Measurements from ENCODE around the gene TALDO1. TPM values are rescaled to one million over a fixed set of nuclear protein-coding genes. Genes with fewer than 3 reads are reported as not detected.

The TALDO1 gene
- 78.3 TPM for total RNA-seq

- peak within 1 kb of the TSS; percentile 84 for H3K27ac ChIP-seq (ENCODE audit: low read depth, low read length)
- H3K9me3 ChIP-seq (ENCODE audit: control insufficient read depth in 3 of 3, low read length in 3 of 3): no peaks in the 10 kb centered on the region
Measured at GRCh38 chr11:747158-748006, at the start of gene TALDO1. TSS of gene TALDO1 (plus strand) at chr11:747464. CDS start at chr11:747482, 18 bp downstream.

GRCh38 chr11:697811-698311 is 49.4 kb upstream of the TALDO1 start:
- H3K36me3 ChIP-seq (ENCODE audit: control insufficient read depth in 3 of 3, insufficient read depth in 3 of 3, low read length in 3 of 3): peaks cover 8 to 17% (median 11%) of the 10 kb centered on the region in 3 donors
- H3K4me3 ChIP-seq (ENCODE audit: low read length in 3 of 3): peak overlapping the region; percentile 11 to 54 (median 17)
- H3K27ac ChIP-seq (ENCODE audit: low read depth, low read length): peak overlapping the region; percentile 98
- no peaks in the 10 kb centered on the region for H3K27me3 ChIP-seq (ENCODE audit: control insufficient read depth in 3 of 3, insufficient read depth in 3 of 3, low read length in 3 of 3)
- no peaks in the 10 kb centered on the region for H3K9me3 ChIP-seq (ENCODE audit: control insufficient read depth in 3 of 3, low read length in 3 of 3)
- peaks cover 36 to 50% (median 50%) of the 10 kb centered on the region in 3 donors for H3K4me1 ChIP-seq (ENCODE audit: control insufficient read depth in 3 of 3, insufficient read depth in 3 of 3, low read length in 3 of 3)
- peak overlapping the region; percentile 66 to 96 (median 85) for H3K9ac ChIP-seq (ENCODE audit: low read depth in 1 of 3, low read length in 3 of 3)

More at GRCh38 chr11:747158-748006, at the start of gene TALDO1:
- Histone ChIP-seq H3K4me1 (ENCODE audit: control insufficient read depth in 3 of 3, insufficient read depth in 3 of 3, low read length in 3 of 3) (peaks cover 18 to 21% (median 20%) of the 10 kb centered on the region in 3 donors), H3K27me3 (ENCODE audit: control insufficient read depth in 3 of 3, insufficient read depth in 3 of 3, low read length in 3 of 3) (peaks cover 0 to 2% (median 0%) of the 10 kb centered on the region in 3 donors), H3K4me3 (ENCODE audit: low read length in 3 of 3) (peak within 1 kb of the TSS; percentile 74 to 86 (median 85)), H3K9ac (ENCODE audit: low read depth in 1 of 3, low read length in 3 of 3) (peak within 1 kb of the TSS; percentile 79 to 93 (median 92)), H3K36me3 (ENCODE audit: control insufficient read depth in 3 of 3, insufficient read depth in 3 of 3, low read length in 3 of 3) (peaks cover 0 to under 1% (median 0%) of the 10 kb centered on the region in 3 donors)

GRCh38 chr11:698493-699115 is 48.7 kb upstream of the TALDO1 start:
- Histone ChIP-seq H3K4me3 (ENCODE audit: low read length in 3 of 3) (no peak overlapping the region), H3K36me3 (ENCODE audit: control insufficient read depth in 3 of 3, insufficient read depth in 3 of 3, low read length in 3 of 3) (peaks cover 11 to 17% (median 12%) of the 10 kb centered on the region in 3 donors), H3K27me3 (ENCODE audit: control insufficient read depth in 3 of 3, insufficient read depth in 3 of 3, low read length in 3 of 3) (no peaks in the 10 kb centered on the region), H3K27ac (ENCODE audit: low read depth, low read length) (peak overlapping the region; percentile 40), H3K9ac (ENCODE audit: low read depth in 1 of 3, low read length in 3 of 3) (peak overlapping the region in 1 of 3 donors; percentile 50), H3K4me1 (ENCODE audit: control insufficient read depth in 3 of 3, insufficient read depth in 3 of 3, low read length in 3 of 3) (peaks cover 40 to 51% (median 44%) of the 10 kb centered on the region in 3 donors), H3K9me3 (ENCODE audit: control insufficient read depth in 3 of 3, low read length in 3 of 3) (no peaks in the 10 kb centered on the region)

- peak overlapping the region; percentile 40 for H3K27ac ChIP-seq (ENCODE audit: low read depth, low read length)
- H3K36me3 ChIP-seq (ENCODE audit: control insufficient read depth in 3 of 3, insufficient read depth in 3 of 3, low read length in 3 of 3): peaks cover 11 to 17% (median 12%) of the 10 kb centered on the region in 3 donors
- peaks cover 36 to 48% (median 39%) of the 10 kb centered on the region in 3 donors for H3K4me1 ChIP-seq (ENCODE audit: control insufficient read depth in 3 of 3, insufficient read depth in 3 of 3, low read length in 3 of 3)
- H3K4me3 ChIP-seq (ENCODE audit: low read length in 3 of 3): no peak overlapping the region
- H3K27me3 ChIP-seq (ENCODE audit: control insufficient read depth in 3 of 3, insufficient read depth in 3 of 3, low read length in 3 of 3): no peaks in the 10 kb centered on the region
- H3K9me3 ChIP-seq (ENCODE audit: control insufficient read depth in 3 of 3, low read length in 3 of 3): no peaks in the 10 kb centered on the region
- H3K9ac ChIP-seq (ENCODE audit: low read depth in 1 of 3, low read length in 3 of 3): no peak overlapping the region
Measured at GRCh38 chr11:699116-699508, 48.2 kb upstream of the TALDO1 start.

- H3K4me1 ChIP-seq (ENCODE audit: control insufficient read depth in 3 of 3, insufficient read depth in 3 of 3, low read length in 3 of 3): peaks cover 32 to 51% (median 37%) of the 10 kb centered on the region in 3 donors
- no peaks in the 10 kb centered on the region for H3K9me3 ChIP-seq (ENCODE audit: control insufficient read depth in 3 of 3, low read length in 3 of 3)
- no peaks in the 10 kb centered on the region for H3K27me3 ChIP-seq (ENCODE audit: control insufficient read depth in 3 of 3, insufficient read depth in 3 of 3, low read length in 3 of 3)
- H3K36me3 ChIP-seq (ENCODE audit: control insufficient read depth in 3 of 3, insufficient read depth in 3 of 3, low read length in 3 of 3): peaks cover 12 to 17% (median 17%) of the 10 kb centered on the region in 3 donors
- peak overlapping the region in 2 of 3 donors; percentile 38 to 45 for H3K9ac ChIP-seq (ENCODE audit: low read depth in 1 of 3, low read length in 3 of 3)
- H3K27ac ChIP-seq (ENCODE audit: low read depth, low read length): no peak overlapping the region
- H3K4me3 ChIP-seq (ENCODE audit: low read length in 3 of 3): no peak overlapping the region
Measured at GRCh38 chr11:699753-700152, 47.5 kb upstream of the TALDO1 start.

- peaks cover 12 to 17% (median 17%) of the 10 kb centered on the region in 3 donors for H3K36me3 ChIP-seq (ENCODE audit: control insufficient read depth in 3 of 3, insufficient read depth in 3 of 3, low read length in 3 of 3)
- H3K4me3 ChIP-seq (ENCODE audit: low read length in 3 of 3): no peak overlapping the region
- H3K27me3 ChIP-seq (ENCODE audit: control insufficient read depth in 3 of 3, insufficient read depth in 3 of 3, low read length in 3 of 3): peaks cover 3 to 7% (median 7%) of the 10 kb centered on the region in 3 donors
- H3K9me3 ChIP-seq (ENCODE audit: control insufficient read depth in 3 of 3, low read length in 3 of 3): no peaks in the 10 kb centered on the region
- H3K27ac ChIP-seq (ENCODE audit: low read depth, low read length): no peak overlapping the region
- H3K4me1 ChIP-seq (ENCODE audit: control insufficient read depth in 3 of 3, insufficient read depth in 3 of 3, low read length in 3 of 3): peaks cover 32 to 58% (median 39%) of the 10 kb centered on the region in 3 donors
- H3K9ac ChIP-seq (ENCODE audit: low read depth in 1 of 3, low read length in 3 of 3): no peak overlapping the region
Measured at GRCh38 chr11:701741-702461, 45.4 kb upstream of the TALDO1 start.

GRCh38 chr11:702462-703461 is 44.5 kb upstream of the TALDO1 start:
- Histone ChIP-seq H3K27ac (ENCODE audit: low read depth, low read length) (peak overlapping the region; percentile 36), H3K4me1 (ENCODE audit: control insufficient read depth in 3 of 3, insufficient read depth in 3 of 3, low read length in 3 of 3) (peaks cover 23 to 56% (median 33%) of the 10 kb centered on the region in 3 donors), H3K9ac (ENCODE audit: low read depth in 1 of 3, low read length in 3 of 3) (peak overlapping the region in 2 of 3 donors; percentile 10 to 40), H3K4me3 (ENCODE audit: low read length in 3 of 3) (no peak overlapping the region), H3K27me3 (ENCODE audit: control insufficient read depth in 3 of 3, insufficient read depth in 3 of 3, low read length in 3 of 3) (peaks cover 11 to 16% (median 14%) of the 10 kb centered on the region in 3 donors), H3K36me3 (ENCODE audit: control insufficient read depth in 3 of 3, insufficient read depth in 3 of 3, low read length in 3 of 3) (peaks cover 12 to 17% (median 17%) of the 10 kb centered on the region in 3 donors), H3K9me3 (ENCODE audit: control insufficient read depth in 3 of 3, low read length in 3 of 3) (no peaks in the 10 kb centered on the region)

- Histone ChIP-seq H3K9ac (ENCODE audit: low read depth in 1 of 3, low read length in 3 of 3) (peak overlapping the region in 1 of 3 donors; percentile 40), H3K27ac (ENCODE audit: low read depth, low read length) (peak overlapping the region; percentile 36), H3K27me3 (ENCODE audit: control insufficient read depth in 3 of 3, insufficient read depth in 3 of 3, low read length in 3 of 3) (peaks cover 14 to 23% (median 18%) of the 10 kb centered on the region in 3 donors), H3K36me3 (ENCODE audit: control insufficient read depth in 3 of 3, insufficient read depth in 3 of 3, low read length in 3 of 3) (peaks cover 12 to 17% (median 17%) of the 10 kb centered on the region in 3 donors), H3K4me1 (ENCODE audit: control insufficient read depth in 3 of 3, insufficient read depth in 3 of 3, low read length in 3 of 3) (peaks cover 19 to 48% (median 25%) of the 10 kb centered on the region in 3 donors), H3K9me3 (ENCODE audit: control insufficient read depth in 3 of 3, low read length in 3 of 3) (no peaks in the 10 kb centered on the region), H3K4me3 (ENCODE audit: low read length in 3 of 3) (no peak overlapping the region)
Measured at GRCh38 chr11:703506-703905, 43.8 kb upstream of the TALDO1 start.

Measured in skeletal muscle tissue (tissue), 4 donors.